Endodermal cell (in vitro differentiated cells): ENCODE measurements around the gene GALR2. TPM values are rescaled to one million over a fixed set of nuclear protein-coding genes. Genes with fewer than 3 reads are reported as not detected.

Experiments used
- DNase-seq: peaks from one replicate; pipeline ENCODE4 v3.0.0-alpha.2; 2017
- H3K27ac ChIP-seq: 2 replicates; pipeline ENCODE4 v1.5.1; 2013; ENCODE audit warnings: mild to moderate bottlenecking, low read depth, low read length, moderate library complexity
- H3K27me3 ChIP-seq: 2 replicates; pipeline ENCODE4 v1.6.1; 2013; ENCODE audit warnings: mild to moderate bottlenecking, low read length, moderate library complexity; ENCODE audit not compliant: insufficient read depth, control insufficient read depth, poor library complexity, severe bottlenecking
- H3K36me3 ChIP-seq: 2 replicates; pipeline ENCODE4 v1.7.0; 2013; ENCODE audit warnings: mild to moderate bottlenecking, low read length, moderate library complexity; ENCODE audit not compliant: control insufficient read depth, insufficient read depth
- H3K4me1 ChIP-seq: one replicate; pipeline ENCODE4 v1.7.0; 2013; ENCODE audit warnings: low read length; ENCODE audit not compliant: control insufficient read depth, insufficient read depth
- H3K4me3 ChIP-seq: 2 replicates; pipeline ENCODE4 v1.5.1; 2013; ENCODE audit warnings: mild to moderate bottlenecking, low read length, moderate library complexity
- H3K9ac ChIP-seq: 2 replicates; pipeline ENCODE4 v1.6.1; 2013; ENCODE audit warnings: mild to moderate bottlenecking, low read length, moderate library complexity; ENCODE audit not compliant: poor library complexity, severe bottlenecking; ENCODE audit errors: extremely low read depth
- H3K9me3 ChIP-seq: 2 replicates; pipeline ENCODE4 v1.6.1; 2013; ENCODE audit warnings: mild to moderate bottlenecking, low read length, moderate library complexity; ENCODE audit not compliant: control insufficient read depth
- H3K27ac Mint-ChIP-seq: 2 replicates; pipeline ENCODE4 v1.8.0; 2020; ENCODE audit warnings: mixed read lengths
- H3K27me3 Mint-ChIP-seq: 2 replicates; pipeline ENCODE4 v1.8.0; 2021; ENCODE audit warnings: mild to moderate bottlenecking, mixed read lengths; ENCODE audit not compliant: insufficient read depth
- H3K36me3 Mint-ChIP-seq: 2 replicates; pipeline ENCODE4 v1.8.0; 2020; ENCODE audit warnings: low read depth, mixed read lengths
- H3K4me1 Mint-ChIP-seq: 2 replicates; pipeline ENCODE4 v1.8.0; 2020; ENCODE audit warnings: mixed read lengths
- H3K4me3 Mint-ChIP-seq: 2 replicates; pipeline ENCODE4 v1.8.0; 2020; ENCODE audit warnings: mild to moderate bottlenecking, moderate library complexity, mixed read lengths
- H3K9me3 Mint-ChIP-seq: 2 replicates; pipeline ENCODE4 v1.8.0; 2020; ENCODE audit warnings: mild to moderate bottlenecking, mixed read lengths
- CTCF ChIP-seq: fragments of 200-600 bp; sonication (generic); conservative IDR thresholded peaks from 2 replicates; pipeline ENCODE4 v1.5.0; 2021; ENCODE audit warnings: antibody characterized with exemption, mild to moderate bottlenecking
- WGBS, 2 experiments: methylation state at CpG; one replicate each; pipeline versions ENCODE4 v1.1.5 to v1.1.7; 2013; ENCODE audit warnings: missing lambda C conversion rate in 2 of 2, mixed read lengths in 1 of 2; ENCODE audit not compliant: insufficient coverage in 1 of 2, insufficient read length in 1 of 2; 5-methylcytosine and 5-hydroxymethylcytosine counted together
- total RNA-seq, 2 donors: library from RNA; stranded (reverse); fragmentation: NEBNext Ultra II Directional in 1 of 2; extraction: Animal tissue kit (Norgen Biotek cat#: 25700) in 1 of 2; gene quantifications; 2 replicates in 1 of 2; 3 replicates in 1 of 2; pipeline ENCODE4 v1.2.1, GENCODE V29; 2021

GALR2 gene
- total RNA-seq, 2 donors from 2014 or later = not detected

DNA sequence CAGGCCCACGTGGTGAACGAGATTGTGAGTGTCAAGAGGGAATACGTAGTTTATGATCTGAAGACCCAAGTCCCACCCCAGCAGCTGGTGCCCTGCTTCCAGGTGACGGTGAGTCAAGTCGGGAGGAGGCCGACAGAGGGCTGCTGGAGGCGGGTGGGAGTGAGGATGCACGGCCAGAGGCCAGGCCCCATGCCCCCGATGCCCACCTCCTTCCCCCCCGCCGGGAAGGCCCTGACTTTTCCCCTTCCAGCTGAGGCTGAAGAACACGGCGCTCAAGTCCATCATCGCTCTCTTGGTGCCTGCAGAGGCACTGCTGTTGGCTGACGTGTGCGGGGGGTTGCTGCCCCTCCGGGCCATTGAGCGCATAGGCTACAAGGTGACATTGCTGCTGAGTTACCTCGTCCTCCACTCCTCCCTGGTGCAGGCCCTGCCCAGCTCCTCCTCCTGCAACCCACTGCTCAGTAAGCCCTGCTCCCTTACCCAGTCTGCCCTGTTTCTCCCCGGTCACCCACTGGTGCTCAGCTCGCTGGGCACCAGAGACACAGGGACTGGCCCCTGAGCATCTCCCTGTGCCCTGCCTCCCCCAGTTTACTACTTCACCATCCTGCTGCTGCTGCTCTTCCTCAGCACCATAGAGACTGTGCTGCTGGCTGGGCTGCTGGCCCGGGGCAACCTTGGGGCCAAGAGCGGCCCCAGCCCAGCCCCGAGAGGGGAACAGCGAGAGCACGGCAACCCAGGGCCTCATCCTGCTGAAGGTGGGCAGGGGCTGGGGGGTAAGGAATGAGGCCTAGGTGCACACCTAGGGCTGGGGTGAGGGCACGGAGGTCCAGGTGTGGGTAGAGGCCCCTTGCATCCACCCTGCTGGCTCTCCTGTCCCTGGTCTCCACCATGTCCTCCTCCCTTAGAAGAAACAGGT lies 7.0 kb downstream of the GALR2 start:
- no peaks in the 10 kb centered on the region for H3K9me3 ChIP-seq
- H3K27me3 ChIP-seq = peaks cover 34% of the 10 kb centered on the region
- peaks cover 29% of the 10 kb centered on the region for H3K36me3 Mint-ChIP-seq
- peaks cover 33% of the 10 kb centered on the region for H3K27me3 Mint-ChIP-seq
- TF ChIP-seq CTCF = no peak
- no peak for DNase-seq
- H3K36me3 ChIP-seq = peaks cover 41% of the 10 kb centered on the region
- H3K4me3 ChIP-seq = no peak overlapping the region
- H3K4me1 ChIP-seq = peaks cover 15% of the 10 kb centered on the region
- no peak overlapping the region for H3K4me3 Mint-ChIP-seq
- H3K9ac ChIP-seq = no peak overlapping the region
- H3K4me1 Mint-ChIP-seq = peaks cover 15% of the 10 kb centered on the region
- no peak overlapping the region for H3K27ac ChIP-seq
- no peak overlapping the region for H3K27ac Mint-ChIP-seq
- H3K9me3 Mint-ChIP-seq = no peaks in the 10 kb centered on the region
- 90 to 92% methylated on average over 17 to 27 of the region's 27 CpGs for WGBS, 2 experiments

DNA sequence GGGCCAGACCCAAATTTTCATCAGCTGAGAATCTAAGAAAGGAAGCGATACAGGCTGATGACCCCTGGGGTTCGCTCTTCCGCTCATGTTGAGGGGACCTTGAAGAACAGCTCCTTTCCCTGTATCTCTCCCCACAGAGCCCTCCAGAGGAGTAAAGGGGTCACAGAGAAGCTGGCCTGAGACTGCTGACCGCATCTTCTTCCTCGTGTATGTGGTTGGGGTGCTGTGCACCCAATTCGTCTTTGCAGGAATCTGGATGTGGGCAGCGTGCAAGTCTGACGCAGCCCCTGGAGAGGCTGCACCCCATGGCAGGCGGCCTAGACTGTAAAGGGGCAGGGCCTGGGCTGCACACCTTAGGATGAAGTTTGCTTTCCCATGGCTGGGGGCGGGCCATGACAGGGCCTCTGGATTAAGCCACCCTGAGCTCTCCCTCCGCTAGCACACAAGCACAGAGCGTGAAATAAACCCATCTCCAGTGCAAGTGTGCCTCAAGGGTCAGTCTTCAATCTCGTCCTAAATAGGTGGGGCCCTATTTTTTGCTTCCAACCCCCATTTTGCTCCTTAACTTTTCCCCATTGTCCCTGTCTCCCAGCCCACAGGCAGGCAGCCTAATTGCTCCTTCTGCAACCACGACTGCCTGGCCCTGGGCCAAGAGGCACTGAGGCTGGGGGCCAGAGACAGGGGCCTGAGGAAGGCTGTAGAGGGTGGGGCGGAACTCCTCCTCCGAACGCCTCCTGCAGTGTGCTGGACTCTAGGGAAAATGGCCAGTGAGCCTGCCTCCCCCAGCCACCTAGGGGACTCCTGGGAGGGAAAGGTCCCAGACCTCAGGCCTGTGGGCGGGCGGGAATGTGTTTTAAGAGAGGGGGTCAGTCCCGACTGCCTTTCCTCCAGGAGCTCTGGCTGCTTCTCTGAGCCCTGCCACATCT lies 8.0 kb downstream of the GALR2 start:
- Mint-ChIP-seq H3K4me3 (no peak overlapping the region), H3K36me3 (peaks cover 36% of the 10 kb centered on the region), H3K9me3 (no peaks in the 10 kb centered on the region), H3K27me3 (peaks cover 23% of the 10 kb centered on the region), H3K27ac (no peak overlapping the region), H3K4me1 (peaks cover 13% of the 10 kb centered on the region)
- peaks cover 24% of the 10 kb centered on the region for H3K27me3 ChIP-seq
- H3K4me1 ChIP-seq = peaks cover 15% of the 10 kb centered on the region
- no peak for DNase-seq
- no peaks in the 10 kb centered on the region for H3K9me3 ChIP-seq
- no peak overlapping the region for H3K9ac ChIP-seq
- no peak overlapping the region for H3K27ac ChIP-seq
- H3K36me3 ChIP-seq = peaks cover 51% of the 10 kb centered on the region
- no peak for TF ChIP-seq CTCF
- WGBS, 2 experiments = 90 to 96% methylated on average over 11 to 20 of the region's 20 CpGs
- H3K4me3 ChIP-seq = no peak overlapping the region

DNA sequence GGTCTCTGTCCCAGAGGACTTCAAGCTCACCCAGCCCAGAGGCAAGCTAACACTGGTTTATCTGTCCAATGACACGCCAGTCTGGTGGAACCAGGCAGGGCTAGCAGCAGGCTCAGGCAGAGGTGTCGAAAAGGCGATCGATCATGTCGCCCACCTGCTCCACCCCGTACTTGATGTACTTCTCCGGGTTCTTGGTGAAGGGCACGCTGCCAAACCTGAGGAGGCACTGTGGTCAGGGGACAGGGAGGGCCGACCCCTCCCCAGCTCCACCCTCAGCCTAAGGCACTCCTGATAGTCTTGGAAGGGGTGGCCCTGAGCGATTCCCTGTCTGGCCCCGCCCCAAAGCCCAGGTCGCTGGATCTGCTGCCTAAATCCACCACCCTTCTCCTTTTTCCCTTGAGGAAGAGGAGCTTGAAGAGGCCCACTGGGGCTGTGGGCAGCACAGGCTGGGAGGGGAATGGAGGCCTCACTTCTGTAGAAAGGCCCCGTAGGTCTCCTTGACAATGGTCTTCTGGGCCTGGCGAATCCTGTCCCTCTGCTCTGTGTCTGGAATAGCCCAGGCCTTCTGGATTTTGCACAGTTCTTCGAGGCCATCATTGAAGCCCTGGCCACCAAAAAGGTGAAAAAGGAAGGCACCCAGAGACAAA lies 9.1 kb downstream of the GALR2 start:
- H3K4me1 ChIP-seq = peaks cover 15% of the 10 kb centered on the region
- H3K9ac ChIP-seq = no peak overlapping the region
- H3K4me3 ChIP-seq = no peak overlapping the region
- H3K36me3 Mint-ChIP-seq = peaks cover 44% of the 10 kb centered on the region
- no peak overlapping the region for H3K27ac Mint-ChIP-seq
- peaks cover 62% of the 10 kb centered on the region for H3K36me3 ChIP-seq
- peaks cover 13% of the 10 kb centered on the region for H3K27me3 ChIP-seq
- TF ChIP-seq CTCF = no peak
- peaks cover 12% of the 10 kb centered on the region for H3K27me3 Mint-ChIP-seq
- H3K9me3 ChIP-seq = no peaks in the 10 kb centered on the region
- peaks cover 13% of the 10 kb centered on the region for H3K4me1 Mint-ChIP-seq
- WGBS, 2 experiments = 94 to 96% methylated on average over 8 to 15 of the region's 15 CpGs
- no peak overlapping the region for H3K27ac ChIP-seq
- H3K4me3 Mint-ChIP-seq = no peak overlapping the region
- DNase-seq = no peak
- no peaks in the 10 kb centered on the region for H3K9me3 Mint-ChIP-seq
